Mucosa of rectum (tissue), 2 donors: Measurements from ENCODE around the gene EPB41.

Source experiments
- H3K27ac ChIP-seq, 2 donors: one replicate each; pipeline ENCODE4 v1.7.0; 2013; ENCODE audit warnings: inconsistent platforms in 2 of 2, low read depth in 2 of 2, low read length in 2 of 2
- H3K27me3 ChIP-seq, 2 donors: one replicate each; pipeline ENCODE4 v1.7.0; 2013; ENCODE audit warnings: low read length in 2 of 2; ENCODE audit not compliant: control insufficient read depth in 2 of 2, insufficient read depth in 2 of 2
- H3K36me3 ChIP-seq, 2 donors: one replicate each; pipeline ENCODE4 v1.7.0; 2013; ENCODE audit warnings: low read length in 2 of 2; ENCODE audit not compliant: control insufficient read depth in 2 of 2, insufficient read depth in 2 of 2
- H3K4me1 ChIP-seq, 2 donors: one replicate each; pipeline ENCODE4 v1.7.0; 2013; ENCODE audit warnings: low read length in 2 of 2, mild to moderate bottlenecking in 1 of 2; ENCODE audit not compliant: control insufficient read depth in 2 of 2, insufficient read depth in 2 of 2
- H3K4me3 ChIP-seq, 2 donors: one replicate each; pipeline ENCODE4 v1.7.0; 2013; ENCODE audit warnings: low read length in 2 of 2
- H3K9ac ChIP-seq, 2 donors: one replicate each; pipeline ENCODE4 v1.7.0; 2013; ENCODE audit warnings: low read length in 2 of 2, low read depth in 1 of 2, mild to moderate bottlenecking in 1 of 2
- H3K9me3 ChIP-seq, 2 donors: one replicate each; pipeline ENCODE4 v1.7.0; 2013; ENCODE audit warnings: low read length in 2 of 2; ENCODE audit not compliant: control insufficient read depth in 2 of 2
- donor health status: healthy.
- donor health status: Normal muscosa, but diverticular disease.

Gene EPB41

DNA sequence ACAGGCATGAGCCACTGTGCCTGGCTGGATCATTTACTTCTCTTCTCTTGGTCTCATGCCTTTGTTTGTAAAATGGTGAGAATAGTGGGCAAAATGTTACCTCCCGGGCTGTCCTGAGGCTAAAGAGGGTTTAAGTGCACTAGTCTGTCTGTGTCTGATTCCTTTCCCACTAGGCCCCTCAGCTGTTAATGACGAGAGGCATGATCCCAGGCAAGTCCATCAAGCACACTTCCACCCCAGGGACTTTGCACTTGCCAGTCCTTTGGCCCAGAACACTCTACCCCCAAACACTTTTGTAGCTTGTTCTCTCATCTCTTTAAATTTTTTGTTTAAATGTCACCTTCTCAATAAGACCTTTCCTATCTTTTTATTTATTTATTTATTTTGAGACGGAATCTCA is 13.8 kb upstream of the EPB41 start:
- Histone ChIP-seq H3K9ac (no peak overlapping the region), H3K27ac (no peak overlapping the region), H3K4me3 (no peak overlapping the region), H3K27me3 (no peaks in the 10 kb centered on the region), H3K9me3 (no peaks in the 10 kb centered on the region), H3K36me3 (no peaks in the 10 kb centered on the region), H3K4me1 (peaks cover 2 to 7% of the 10 kb centered on the region in 2 donors)

DNA sequence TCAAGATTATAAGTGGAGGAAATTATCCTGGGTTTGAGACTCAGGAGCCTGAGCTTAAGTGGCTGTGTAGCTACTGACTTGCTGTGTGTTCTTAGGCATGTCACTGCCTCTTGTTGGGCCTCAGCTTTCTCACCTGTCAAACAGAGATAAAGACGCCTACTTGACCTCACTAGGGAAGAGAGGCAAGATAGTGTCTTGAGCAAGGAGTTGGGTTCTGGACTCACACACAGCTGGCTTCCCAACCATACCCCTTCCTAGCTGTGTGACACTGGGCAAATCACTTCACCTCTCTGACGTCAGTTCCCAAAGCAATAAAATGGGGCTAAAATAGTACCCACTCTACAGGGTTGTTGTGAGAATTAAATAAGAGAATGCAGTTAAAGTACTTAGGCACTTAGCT is 11.6 kb upstream of the EPB41 start:
- H3K27me3 ChIP-seq, result no peaks in the 10 kb centered on the region
- peaks cover 2 to 7% of the 10 kb centered on the region in 2 donors for H3K4me1 ChIP-seq
- no peaks in the 10 kb centered on the region for H3K36me3 ChIP-seq
- no peak overlapping the region for H3K9ac ChIP-seq
- no peak overlapping the region for H3K4me3 ChIP-seq
- H3K27ac ChIP-seq, result no peak overlapping the region
- H3K9me3 ChIP-seq, result no peaks in the 10 kb centered on the region

DNA sequence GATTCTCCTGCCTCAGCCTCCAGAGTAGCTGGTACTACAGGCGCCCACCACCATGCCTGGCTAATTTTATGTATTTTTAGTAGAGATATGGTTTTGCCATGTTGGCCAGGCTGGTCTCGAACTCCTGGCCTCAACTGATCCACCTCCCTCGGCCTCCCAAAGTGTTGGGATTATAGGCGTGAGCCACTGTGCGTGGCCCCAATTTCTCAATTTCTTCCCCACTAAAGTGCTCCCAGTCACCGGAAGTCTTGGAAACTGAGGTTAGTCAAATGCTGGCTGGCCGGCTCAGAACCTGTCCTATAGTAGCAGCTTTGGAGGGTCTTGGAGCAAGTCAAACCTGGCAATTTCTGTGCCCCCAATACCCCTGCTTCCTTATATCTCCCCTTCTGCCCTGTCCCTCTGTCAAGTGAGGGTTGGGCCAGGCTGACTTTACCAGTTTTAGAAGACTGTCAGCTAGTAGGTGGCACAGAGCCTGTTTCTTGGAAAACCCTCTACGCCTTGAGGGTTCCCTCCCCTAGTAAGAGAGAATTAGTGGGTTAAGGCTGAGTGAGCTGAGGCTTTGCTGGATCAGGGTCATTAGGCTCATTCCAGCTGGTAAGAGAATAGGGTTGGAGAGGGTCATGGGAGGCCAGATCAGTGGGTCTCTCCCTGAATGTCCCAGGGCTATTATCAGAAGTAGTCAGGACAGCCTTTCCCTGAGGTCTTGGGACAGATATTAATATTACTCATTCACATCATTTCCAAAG is 8.3 kb upstream of the EPB41 start:
- no peaks in the 10 kb centered on the region for H3K9me3 ChIP-seq
- H3K4me3 ChIP-seq, result no peak overlapping the region
- no peaks in the 10 kb centered on the region for H3K36me3 ChIP-seq
- H3K27ac ChIP-seq, result no peak overlapping the region
- no peaks in the 10 kb centered on the region for H3K27me3 ChIP-seq
- no peaks in the 10 kb centered on the region for H3K4me1 ChIP-seq
- H3K9ac ChIP-seq, result no peak overlapping the region

DNA sequence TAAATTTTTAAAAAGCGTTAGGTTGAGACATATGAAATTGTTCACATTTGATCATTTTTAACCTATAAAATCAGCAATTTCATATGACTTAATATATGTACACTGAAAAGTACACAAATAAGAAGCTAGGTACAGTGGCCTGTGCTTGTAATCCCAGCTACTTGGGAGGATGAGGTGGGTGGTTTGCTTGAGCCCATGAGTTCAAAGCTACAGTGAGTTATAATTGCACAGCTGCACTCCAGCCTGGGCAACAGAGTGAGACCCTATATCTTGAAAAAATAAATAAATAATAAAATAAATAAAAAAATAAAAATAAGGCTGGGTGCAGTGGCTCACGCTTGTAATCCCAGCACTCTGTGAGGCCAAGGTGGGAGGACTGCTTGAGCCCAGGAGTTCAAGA is 5.2 kb upstream of the EPB41 start:
- H3K9me3 ChIP-seq, result no peaks in the 10 kb centered on the region
- H3K27me3 ChIP-seq, result no peaks in the 10 kb centered on the region
- no peak overlapping the region for H3K27ac ChIP-seq
- H3K9ac ChIP-seq, result no peak overlapping the region
- H3K4me1 ChIP-seq, result peaks cover 4 to 5% of the 10 kb centered on the region in 2 donors
- no peak overlapping the region for H3K4me3 ChIP-seq
- peaks cover 0 to 2% of the 10 kb centered on the region in 2 donors for H3K36me3 ChIP-seq

DNA sequence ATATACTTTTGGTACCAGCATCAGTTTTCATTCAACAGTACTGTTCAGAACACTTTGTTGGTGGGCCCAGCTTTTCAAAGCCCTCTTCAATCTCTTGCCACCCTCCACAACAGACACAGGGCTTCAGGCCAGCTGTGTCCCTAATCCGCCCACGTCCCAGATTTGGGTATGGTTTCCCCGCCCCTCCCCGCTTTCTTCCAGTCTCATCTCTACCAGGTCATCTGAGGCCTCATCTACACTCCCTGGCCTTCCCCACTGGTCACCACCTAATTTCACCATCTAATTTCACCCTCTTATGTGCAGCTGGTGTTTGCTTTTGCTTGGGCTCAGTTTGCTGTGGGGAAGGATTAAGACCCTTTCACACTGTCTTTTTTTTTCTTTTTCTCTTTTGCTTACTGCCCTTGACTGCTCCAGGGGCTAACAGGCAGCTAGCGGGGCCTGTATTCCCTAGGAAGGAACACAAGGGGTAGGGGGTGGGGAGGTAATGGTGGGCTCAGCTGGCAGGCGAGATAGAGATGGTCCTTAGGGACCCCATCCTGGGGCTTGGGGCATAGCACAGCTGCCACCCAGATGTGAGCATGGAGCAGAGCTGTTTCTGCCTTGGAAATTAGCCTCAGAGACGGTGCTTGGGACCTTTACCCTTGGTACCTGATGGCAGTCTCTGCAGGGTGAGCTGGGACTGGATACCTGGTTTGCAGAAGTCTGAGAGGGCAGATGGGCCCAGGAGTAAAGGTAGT is 3.8 kb upstream of the EPB41 start:
- H3K4me1 ChIP-seq, result peaks cover 8 to 11% of the 10 kb centered on the region in 2 donors
- no peak overlapping the region for H3K27ac ChIP-seq
- H3K4me3 ChIP-seq, result no peak overlapping the region
- H3K9me3 ChIP-seq, result no peaks in the 10 kb centered on the region
- peaks cover 0 to 2% of the 10 kb centered on the region in 2 donors for H3K36me3 ChIP-seq
- no peaks in the 10 kb centered on the region for H3K27me3 ChIP-seq
- H3K9ac ChIP-seq, result no peak overlapping the region

DNA sequence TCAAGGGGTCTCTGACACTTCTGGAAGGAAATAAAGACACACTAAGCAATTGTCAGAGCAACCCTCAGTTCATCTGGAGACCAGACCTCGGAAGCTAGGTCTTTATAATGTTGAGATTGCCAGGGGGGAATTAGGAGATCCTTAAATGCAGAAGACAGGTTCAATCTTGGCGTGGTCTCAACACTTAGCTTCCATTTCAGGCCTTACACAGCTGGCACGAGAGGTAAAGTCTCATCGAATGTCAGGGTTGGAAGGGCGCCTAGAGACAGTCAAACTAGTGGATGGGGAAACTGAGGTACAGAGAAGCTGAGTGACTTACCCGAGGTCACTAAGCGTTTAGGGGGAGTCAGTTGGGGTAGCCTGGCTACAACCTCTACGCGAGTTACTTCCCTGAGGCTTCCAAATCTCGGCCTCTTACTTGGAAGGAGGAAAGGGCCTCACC is 562 bp upstream of the EPB41 start:
- peak overlapping the region; percentile 75 to 93 for H3K4me3 ChIP-seq
- H3K27me3 ChIP-seq, result no peaks in the 10 kb centered on the region
- peak overlapping the region in 1 of 2 donors; percentile 27 for H3K27ac ChIP-seq
- peak overlapping the region; percentile 49 to 57 for H3K9ac ChIP-seq
- H3K4me1 ChIP-seq, result peaks cover 10 to 11% of the 10 kb centered on the region in 2 donors
- H3K9me3 ChIP-seq, result no peaks in the 10 kb centered on the region
- peaks cover 0 to 2% of the 10 kb centered on the region in 2 donors for H3K36me3 ChIP-seq

DNA sequence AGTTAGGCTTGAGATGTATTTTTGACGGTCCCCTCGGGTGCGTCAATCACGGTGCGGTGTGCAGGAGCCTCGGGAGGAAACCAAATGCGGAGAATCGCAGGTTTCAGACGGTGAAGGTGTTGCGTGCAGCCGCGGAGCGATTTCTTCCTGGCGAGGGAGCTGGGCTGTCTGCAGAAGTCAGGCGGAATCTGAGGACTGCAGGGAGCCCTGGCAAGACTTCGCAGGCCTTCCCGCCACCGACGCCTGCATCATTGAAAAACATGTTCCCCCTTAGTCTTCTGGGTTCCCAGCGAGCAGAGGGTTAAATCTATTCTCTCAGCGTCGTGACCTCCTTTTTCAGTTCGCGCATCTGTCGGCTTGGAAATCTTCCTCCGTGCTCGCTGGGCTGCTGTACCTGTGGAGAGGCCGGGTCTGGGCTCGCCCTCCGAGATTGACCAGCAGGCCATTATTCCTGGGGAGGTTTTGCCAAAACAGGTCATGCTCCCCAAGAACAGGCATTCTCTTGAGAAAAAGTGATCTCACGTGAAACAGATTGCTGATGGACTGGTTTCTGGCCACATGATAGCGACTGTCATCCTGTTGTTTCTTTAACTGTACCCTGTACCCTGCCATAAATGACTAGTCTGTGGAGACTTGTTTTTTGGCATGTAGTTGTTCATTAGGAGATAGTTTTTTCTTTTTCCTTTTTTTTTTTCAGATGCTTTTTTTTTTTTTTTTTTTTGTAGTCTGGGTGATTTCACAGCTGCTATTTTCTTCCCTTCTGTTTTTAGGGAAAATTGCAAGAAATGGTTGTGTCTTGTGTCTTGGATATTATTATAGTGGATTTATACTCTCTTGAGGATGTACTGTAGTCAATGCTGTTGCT is 894 bp downstream of the EPB41 start:
- Histone ChIP-seq H3K27me3 (no peaks in the 10 kb centered on the region), H3K9ac (peak overlapping the region; percentile 57 to 65), H3K4me1 (peaks cover 10 to 11% of the 10 kb centered on the region in 2 donors), H3K9me3 (no peaks in the 10 kb centered on the region), H3K36me3 (peaks cover 0 to 2% of the 10 kb centered on the region in 2 donors), H3K27ac (peak overlapping the region; percentile 8 to 48), H3K4me3 (peak overlapping the region; percentile 75 to 93)

DNA sequence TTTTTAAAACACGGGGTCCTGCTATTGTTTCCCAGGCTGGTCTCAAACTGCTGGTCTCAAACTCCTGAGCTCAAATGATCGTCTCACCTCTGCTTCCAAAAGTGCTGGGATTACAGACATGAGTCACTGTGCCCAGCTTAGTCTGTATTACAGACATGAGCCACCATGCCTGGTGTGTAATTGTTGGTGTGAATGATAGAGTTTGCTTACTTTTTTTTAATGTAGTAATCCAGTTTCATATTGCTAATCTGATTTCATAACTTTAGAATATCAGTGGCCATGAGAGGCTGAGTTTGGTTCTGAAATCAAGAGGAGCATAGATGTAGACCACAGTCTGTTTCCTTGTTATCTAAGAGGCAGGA is 3.4 kb downstream of the EPB41 start:
- no peaks in the 10 kb centered on the region for H3K27me3 ChIP-seq
- H3K4me1 ChIP-seq, result peaks cover 10 to 11% of the 10 kb centered on the region in 2 donors
- H3K27ac ChIP-seq, result no peak overlapping the region
- no peak overlapping the region for H3K4me3 ChIP-seq
- no peaks in the 10 kb centered on the region for H3K36me3 ChIP-seq
- H3K9ac ChIP-seq, result no peak overlapping the region
- H3K9me3 ChIP-seq, result no peaks in the 10 kb centered on the region

DNA sequence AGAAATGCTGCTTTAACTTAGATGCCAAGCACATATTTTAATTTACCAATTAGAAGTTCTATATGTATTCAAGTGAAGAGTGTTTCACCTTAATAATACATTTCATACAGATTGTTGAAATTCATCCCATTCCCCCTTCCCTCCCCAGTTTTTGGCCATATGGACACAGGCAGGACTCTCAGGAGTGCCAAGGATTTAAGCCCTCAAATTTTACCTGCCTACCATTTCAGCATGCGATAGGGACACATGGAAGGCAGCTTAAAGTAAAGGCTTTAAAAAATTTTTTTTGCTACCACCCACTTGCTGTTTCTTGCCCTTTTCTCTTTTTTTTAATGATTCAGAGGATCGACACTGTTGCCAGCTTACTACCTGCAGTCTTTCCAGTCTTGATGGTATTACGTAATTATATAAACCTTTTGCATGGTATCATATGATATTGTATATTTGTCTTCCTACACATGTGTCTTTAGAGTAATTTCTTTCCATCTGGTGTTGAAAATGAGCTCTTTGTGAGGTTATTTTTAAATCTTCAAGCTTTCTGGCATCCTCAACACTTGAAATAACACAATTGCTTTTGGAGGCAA is 7.0 kb downstream of the EPB41 start:
- H3K9me3 ChIP-seq, result no peaks in the 10 kb centered on the region
- H3K4me3 ChIP-seq, result no peak overlapping the region
- no peak overlapping the region for H3K27ac ChIP-seq
- H3K27me3 ChIP-seq, result no peaks in the 10 kb centered on the region
- no peak overlapping the region for H3K9ac ChIP-seq
- H3K36me3 ChIP-seq, result no peaks in the 10 kb centered on the region
- H3K4me1 ChIP-seq, result peaks cover 4% of the 10 kb centered on the region in 2 donors
